Neuron (in vitro differentiated cells): ENCODE data around the gene DDX23.
A peak's percentile ranks its signal among the peaks of the same experiment; 100 is the strongest.

Experiments used
- H2AFZ ChIP-seq: one replicate; pipeline ENCODE4 v1.6.1; 2013; ENCODE audit warnings: low read depth, mild to moderate bottlenecking, inconsistent platforms, low read length, moderate library complexity
- H3K27me3 ChIP-seq: one replicate; pipeline ENCODE4 v1.6.1; 2013; ENCODE audit warnings: low read length; ENCODE audit not compliant: insufficient read depth
- H3K36me3 ChIP-seq: one replicate; pipeline ENCODE4 v1.6.1; 2013; ENCODE audit warnings: low read length; ENCODE audit not compliant: insufficient read depth
- H3K4me1 ChIP-seq: one replicate; pipeline ENCODE4 v1.6.1; 2013; ENCODE audit warnings: low read length; ENCODE audit not compliant: insufficient read depth
- H3K4me3 ChIP-seq: 2 replicates; pipeline ENCODE4 v1.5.1; 2013; ENCODE audit warnings: mild to moderate bottlenecking, low read length, moderate library complexity
- H3K9me3 ChIP-seq: one replicate; pipeline ENCODE4 v1.6.1; 2013; ENCODE audit warnings: low read length

DDX23 gene

GRCh38 chr12:48827026-48827425, 24.9 kb downstream of the DDX23 start:
- Histone ChIP-seq H3K36me3 (peaks cover 99% of the 10 kb centered on the region), H3K4me1 (no peaks in the 10 kb centered on the region), H3K27me3 (no peaks in the 10 kb centered on the region), H3K9me3 (no peaks in the 10 kb centered on the region), H3K4me3 (no peak overlapping the region), H2AFZ (no peak overlapping the region)

- H2AFZ ChIP-seq, result no peak overlapping the region
- peaks cover 92% of the 10 kb centered on the region for H3K36me3 ChIP-seq
- no peaks in the 10 kb centered on the region for H3K4me1 ChIP-seq
- no peaks in the 10 kb centered on the region for H3K27me3 ChIP-seq
- no peaks in the 10 kb centered on the region for H3K9me3 ChIP-seq
- no peak overlapping the region for H3K4me3 ChIP-seq
Measured at GRCh38 chr12:48826209-48826855, 25.6 kb downstream of the DDX23 start.

GRCh38 chr12:48824905-48825304, 27.1 kb downstream of the DDX23 start:
- no peak overlapping the region for H3K4me3 ChIP-seq
- H3K4me1 ChIP-seq, result no peaks in the 10 kb centered on the region
- H3K36me3 ChIP-seq, result peaks cover 78% of the 10 kb centered on the region
- no peaks in the 10 kb centered on the region for H3K9me3 ChIP-seq
- no peak overlapping the region for H2AFZ ChIP-seq
- no peaks in the 10 kb centered on the region for H3K27me3 ChIP-seq

- Histone ChIP-seq H2AFZ (no peak overlapping the region), H3K4me3 (no peak overlapping the region), H3K9me3 (no peaks in the 10 kb centered on the region), H3K27me3 (no peaks in the 10 kb centered on the region), H3K36me3 (peaks cover 70% of the 10 kb centered on the region), H3K4me1 (peaks cover 6% of the 10 kb centered on the region)
Measured at GRCh38 chr12:48824112-48824511, 27.9 kb downstream of the DDX23 start.

GRCh38 chr12:48823281-48823680, 28.7 kb downstream of the DDX23 start:
- peaks cover 62% of the 10 kb centered on the region for H3K36me3 ChIP-seq

GRCh38 chr12:48822711-48823110, 29.3 kb downstream of the DDX23 start:
- no peak overlapping the region for H2AFZ ChIP-seq
- H3K27me3 ChIP-seq, result no peaks in the 10 kb centered on the region
- H3K4me3 ChIP-seq, result no peak overlapping the region
- H3K36me3 ChIP-seq, result peaks cover 56% of the 10 kb centered on the region
- no peaks in the 10 kb centered on the region for H3K9me3 ChIP-seq
- peaks cover 13% of the 10 kb centered on the region for H3K4me1 ChIP-seq

More at GRCh38 chr12:48823281-48823680, 28.7 kb downstream of the DDX23 start:
- Histone ChIP-seq H2AFZ (no peak overlapping the region), H3K4me1 (peaks cover 9% of the 10 kb centered on the region), H3K27me3 (no peaks in the 10 kb centered on the region), H3K9me3 (no peaks in the 10 kb centered on the region), H3K4me3 (no peak overlapping the region)

- H3K36me3 ChIP-seq, result peaks cover 51% of the 10 kb centered on the region
- H3K27me3 ChIP-seq, result no peaks in the 10 kb centered on the region
- H3K4me1 ChIP-seq, result peaks cover 19% of the 10 kb centered on the region
- no peak overlapping the region for H2AFZ ChIP-seq
- H3K4me3 ChIP-seq, result no peak overlapping the region
- no peaks in the 10 kb centered on the region for H3K9me3 ChIP-seq
Measured at GRCh38 chr12:48822139-48822538, 29.8 kb downstream of the DDX23 start.

GRCh38 chr12:48819986-48820725, 31.8 kb downstream of the DDX23 start:
- Histone ChIP-seq H3K9me3 (no peaks in the 10 kb centered on the region), H3K27me3 (no peaks in the 10 kb centered on the region), H2AFZ (no peak overlapping the region), H3K4me3 (no peak overlapping the region), H3K4me1 (peaks cover 34% of the 10 kb centered on the region), H3K36me3 (peaks cover 31% of the 10 kb centered on the region)

- Histone ChIP-seq H3K9me3 (no peaks in the 10 kb centered on the region), H3K4me1 (peaks cover 34% of the 10 kb centered on the region), H3K4me3 (peak overlapping the region; percentile 78), H2AFZ (no peak overlapping the region), H3K36me3 (peaks cover 20% of the 10 kb centered on the region), H3K27me3 (no peaks in the 10 kb centered on the region)
Measured at GRCh38 chr12:48818831-48819590, 33.0 kb downstream of the DDX23 start.

GRCh38 chr12:48817873-48818830, 33.8 kb downstream of the DDX23 start, which contains the start of gene CACNB3:
Gene CACNB3 (plus strand): TSS chr12:48818496. CDS start chr12:48818930, 434 bp downstream.
- Histone ChIP-seq H3K36me3 (peaks cover 12% of the 10 kb centered on the region), H3K27me3 (no peaks in the 10 kb centered on the region), H3K9me3 (no peaks in the 10 kb centered on the region), H3K4me3 (peak within 1 kb of the TSS; percentile 78), H3K4me1 (peaks cover 34% of the 10 kb centered on the region), H2AFZ (peak within 1 kb of the TSS; percentile 57)

- Histone ChIP-seq H3K4me3 (peak overlapping the region; percentile 54), H3K27me3 (no peaks in the 10 kb centered on the region), H3K36me3 (no peaks in the 10 kb centered on the region), H3K9me3 (no peaks in the 10 kb centered on the region), H3K4me1 (peaks cover 36% of the 10 kb centered on the region), H2AFZ (no peak overlapping the region)
Measured at GRCh38 chr12:48816143-48816854, 35.7 kb downstream of the DDX23 start.
